ENCODE results near the gene HEATR1.
"Not testable (repeated sequence)": the region's sequence is repeated elsewhere in the genome, so short reads cannot be mapped to it uniquely, and the experiment has no call there.

The HEATR1 gene

DNA sequence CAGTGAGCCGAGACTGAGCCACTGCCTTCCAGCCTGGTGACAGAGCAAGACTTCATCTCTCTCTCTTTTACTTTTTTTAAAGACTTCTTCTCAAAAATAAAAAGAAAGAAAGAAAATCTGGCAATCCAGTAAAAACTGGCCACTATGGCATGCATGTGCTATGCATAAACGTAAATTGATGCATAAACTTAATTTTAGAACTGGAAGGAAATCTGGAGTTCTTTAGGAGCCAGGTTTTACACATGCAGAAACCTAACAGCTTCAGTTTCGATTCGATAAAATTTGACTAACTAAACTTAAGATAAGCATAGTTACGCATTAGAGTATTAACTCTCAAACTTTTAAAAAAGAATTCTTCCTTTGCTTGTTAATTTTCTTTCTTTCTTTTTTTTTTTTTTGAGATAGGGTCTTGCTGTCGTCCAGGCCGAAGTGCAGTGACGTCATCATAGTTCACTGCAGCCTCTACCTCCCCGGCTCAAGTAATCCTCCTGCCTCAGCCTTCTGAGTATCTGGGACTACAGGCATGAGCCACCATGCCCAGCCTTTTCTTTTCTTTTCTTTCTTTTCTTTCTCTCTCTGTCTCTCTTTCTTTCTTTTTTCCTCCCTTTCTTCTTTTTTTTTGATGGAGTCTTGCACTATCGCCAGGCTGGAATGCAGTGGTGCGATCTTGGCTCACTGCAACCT, 92.4 kb downstream of the HEATR1 start:
- no peak overlapping the region for H3K4me3 ChIP-seq (ENCODE audit: low read depth, low read length)
- no peak for TF ChIP-seq CTCF (IDR thresholded peaks at IDR 0.05; ENCODE audit: insufficient read depth, low read length, missing control alignments)
- POLR2A ChIA-PET: no interaction called here
- DNase-seq (ENCODE audit: low read depth, low spot score): no peak
- CTCF ChIA-PET: interaction anchor here (1.0 kb wide), 1 partner anchor 11 kb away, joined by 3 read pairs; no protein-coding TSS in a partner anchor

- POLR2A ChIA-PET: no interaction called here
Observed at GRCh38 chr1:236509647-236510401, 94.5 kb downstream of the HEATR1 start.

GRCh38 chr1:236509203-236509602, 95.1 kb downstream of the HEATR1 start:
- CTCF ChIA-PET: no interaction called here
- POLR2A ChIA-PET: no interaction called here
- no peak for DNase-seq (ENCODE audit: low read depth, low spot score)
- TF ChIP-seq CTCF (IDR thresholded peaks at IDR 0.05; ENCODE audit: insufficient read depth, low read length, missing control alignments): no peak
- no peak overlapping the region for H3K4me3 ChIP-seq (ENCODE audit: low read depth, low read length)

More at GRCh38 chr1:236509647-236510401, 94.5 kb downstream of the HEATR1 start:
- CTCF ChIA-PET: no interaction called here
- no peak for DNase-seq (ENCODE audit: low read depth, low spot score)
- no peak for TF ChIP-seq CTCF (IDR thresholded peaks at IDR 0.05; ENCODE audit: insufficient read depth, low read length, missing control alignments)
- no peak overlapping the region for H3K4me3 ChIP-seq (ENCODE audit: low read depth, low read length)

DNA sequence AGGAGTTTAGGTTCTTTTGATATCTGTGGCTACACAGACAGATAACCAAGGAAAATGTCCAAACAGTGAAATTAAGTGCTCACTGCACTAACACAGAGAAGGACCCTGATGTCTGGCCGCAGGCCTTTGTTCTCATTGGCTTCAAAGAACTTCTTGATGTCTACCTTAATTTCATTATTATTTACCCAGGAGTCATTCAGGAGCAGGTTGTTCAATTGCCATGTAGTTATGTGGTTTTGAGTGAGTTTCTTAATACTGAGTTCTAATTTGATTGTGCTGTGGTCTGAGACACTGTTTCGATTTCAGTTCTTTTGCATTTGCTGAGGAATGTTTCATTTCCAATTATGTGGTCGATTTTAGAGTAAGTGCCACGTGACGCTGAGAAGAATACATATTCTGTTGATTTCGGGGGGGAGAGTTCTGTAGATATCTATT, 95.7 kb downstream of the HEATR1 start:
- no peak overlapping the region for H3K4me3 ChIP-seq (ENCODE audit: low read depth, low read length)
- DNase-seq (ENCODE audit: low read depth, low spot score): no peak
- no peak for TF ChIP-seq CTCF (IDR thresholded peaks at IDR 0.05; ENCODE audit: insufficient read depth, low read length, missing control alignments)
- POLR2A ChIA-PET: no interaction called here
- CTCF ChIA-PET: no interaction called here

DNA sequence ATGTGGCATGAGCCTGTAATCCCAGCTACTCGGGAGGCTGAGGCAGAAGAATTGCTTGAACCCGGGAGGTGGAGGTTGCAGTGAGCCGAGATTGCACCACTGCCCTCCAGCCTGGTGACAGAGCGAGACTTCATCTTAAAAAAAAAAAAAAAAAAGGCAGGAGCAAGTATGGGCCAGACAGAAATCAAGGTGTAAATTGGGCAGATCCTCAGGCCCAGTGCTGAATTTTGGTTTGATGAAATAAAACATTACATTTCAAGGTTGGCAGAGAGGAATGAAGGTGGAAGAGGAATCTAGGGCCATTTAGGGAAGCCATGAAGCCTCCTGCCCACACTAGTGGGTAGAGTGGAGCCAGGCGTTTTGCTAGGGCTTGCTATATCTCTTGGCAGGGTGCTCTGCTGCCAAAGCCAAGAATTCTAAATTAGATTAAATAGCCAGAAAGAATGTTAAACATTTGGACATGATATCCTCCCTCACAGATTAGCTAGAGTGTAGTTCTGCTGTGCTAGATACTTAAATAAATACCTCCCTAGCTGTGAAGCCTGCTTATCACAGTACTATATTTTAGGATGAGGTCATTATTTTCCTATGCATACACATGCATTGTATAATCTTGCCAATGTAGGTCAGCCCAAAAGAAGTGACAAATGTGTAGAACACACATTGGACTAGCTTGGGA, 97.2 kb downstream of the HEATR1 start:
- no peak overlapping the region for H3K4me3 ChIP-seq (ENCODE audit: low read depth, low read length)
- TF ChIP-seq CTCF (IDR thresholded peaks at IDR 0.05; ENCODE audit: insufficient read depth, low read length, missing control alignments): no peak
- CTCF ChIA-PET: interaction anchor here (0.5 kb wide), 1 partner anchor 36 kb away, joined by 3 read pairs; no protein-coding TSS in a partner anchor
- no peak for DNase-seq (ENCODE audit: low read depth, low spot score)
- POLR2A ChIA-PET: no interaction called here

DNA sequence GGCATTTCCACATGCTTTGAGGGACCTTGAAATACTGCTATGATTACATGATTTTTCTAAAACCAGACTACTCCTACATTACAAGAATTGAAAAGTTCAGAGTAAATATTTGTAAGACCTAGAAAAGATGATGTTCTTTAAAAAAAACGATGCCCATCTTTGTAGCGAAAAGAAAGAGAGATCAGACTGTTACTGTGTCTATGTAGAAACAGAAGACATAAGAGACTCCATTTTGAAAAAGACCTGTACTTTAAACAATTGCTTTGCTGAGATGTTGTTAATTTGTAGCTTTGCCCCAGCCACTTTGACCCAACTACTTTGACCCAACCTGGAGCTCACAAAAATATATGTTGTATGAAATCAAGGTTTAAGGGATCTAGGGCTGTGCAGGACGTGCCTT, 100.0 kb downstream of the HEATR1 start:
- POLR2A ChIA-PET; DNase-seq (ENCODE audit: low read depth, low spot score); H3K4me3 ChIP-seq (ENCODE audit: low read depth, low read length): not testable (repeated sequence)
- CTCF ChIA-PET: interaction anchor here (1.3 kb wide), 1 partner anchor 398 kb away, joined by 5 read pairs; no protein-coding TSS in a partner anchor
